GM04504 (cell line): ENCODE measurements around the gene MED27.

Source experiments
- DNase-seq: peaks from one replicate; pipeline ENCODE4 v3.0.0-alpha.2; 2012; ENCODE audit warnings: low read depth

The MED27 gene

DNA sequence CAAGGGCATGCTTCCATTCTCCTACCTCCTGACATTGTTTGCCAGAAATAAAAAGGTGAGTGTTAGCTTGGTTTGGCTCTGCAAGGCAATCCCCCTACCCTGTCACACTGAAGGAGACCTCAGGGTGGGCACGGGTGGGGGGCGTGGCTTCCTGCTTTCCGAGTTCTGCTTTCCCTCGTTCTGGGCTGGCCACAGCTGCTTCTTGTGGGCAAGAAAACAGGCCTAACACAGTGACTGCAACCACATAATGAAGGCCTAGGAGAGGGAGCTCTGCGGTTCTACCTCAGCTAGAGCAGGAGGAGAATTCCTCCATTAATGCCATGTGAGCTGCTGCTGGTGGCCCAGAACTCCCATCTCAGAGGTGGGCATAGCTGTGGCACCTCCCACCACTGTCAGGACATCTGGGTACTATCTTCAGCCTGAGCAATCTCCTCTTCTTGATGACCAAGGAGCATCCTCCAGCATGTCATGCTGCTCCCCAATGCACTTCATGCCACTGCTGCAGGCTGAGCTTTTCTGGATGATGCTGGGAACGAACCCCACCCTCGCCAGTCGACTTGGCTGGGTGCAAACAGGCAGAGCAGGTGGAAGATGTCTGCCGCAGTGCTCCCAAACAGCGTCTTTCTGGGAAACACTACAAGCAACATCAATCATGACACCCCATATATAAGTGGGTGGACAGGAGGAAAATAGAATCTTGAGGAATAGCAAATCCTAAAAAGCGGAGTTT lies 200.3 kb downstream of the MED27 start:
- no peak for DNase-seq

DNA sequence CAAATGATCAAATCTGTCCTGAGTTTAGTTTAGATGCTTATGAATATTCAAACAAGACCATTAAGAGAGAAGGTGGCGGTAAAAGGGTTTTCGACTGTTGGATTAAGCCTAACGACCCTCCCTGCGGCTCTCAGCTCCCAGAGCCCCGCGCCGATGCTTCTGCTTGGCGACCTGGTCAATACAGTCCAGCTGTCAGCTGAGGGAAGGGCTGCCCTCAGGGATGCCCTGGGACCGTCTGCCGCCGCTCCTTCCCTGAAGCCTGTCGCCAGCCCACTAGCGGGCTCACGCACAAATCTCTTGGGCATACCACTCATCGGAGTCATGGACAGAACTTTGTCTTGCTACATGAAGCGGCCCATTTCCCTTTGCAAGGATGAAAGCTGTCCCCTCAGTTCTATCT lies 203.2 kb downstream of the MED27 start:
- no peak for DNase-seq

DNA sequence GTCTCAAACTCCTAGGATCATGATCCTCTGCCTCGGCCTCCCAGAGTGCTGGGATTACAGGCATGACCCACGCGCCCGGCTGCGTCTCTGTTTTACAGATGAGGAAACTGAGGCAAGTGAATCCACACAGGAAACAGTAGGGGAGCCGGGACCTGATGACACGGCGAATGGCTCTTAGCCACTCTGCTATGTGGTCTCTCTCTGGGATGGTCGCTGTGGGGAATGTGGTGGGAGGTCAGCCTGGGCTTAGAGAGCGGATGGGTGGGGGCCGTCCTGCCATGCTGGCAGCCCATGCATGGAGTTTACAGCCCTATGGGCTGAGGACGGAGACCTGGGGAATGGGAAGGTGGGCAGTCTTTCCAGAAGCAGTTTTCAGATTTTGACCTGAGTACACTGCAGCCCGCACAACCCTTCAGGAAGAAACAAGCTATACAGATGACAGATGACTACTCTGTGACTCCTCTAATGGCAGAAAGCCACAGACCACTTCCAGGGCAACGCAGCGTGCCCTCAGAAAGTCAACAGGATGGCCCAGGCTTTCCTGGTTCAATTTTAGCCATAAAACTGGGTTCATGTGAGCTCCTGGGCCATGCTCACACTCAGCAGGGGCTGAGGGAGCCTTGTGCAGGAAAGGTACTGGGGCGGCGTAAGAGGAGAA lies 203.7 kb downstream of the MED27 start:
- DNase-seq: peak; percentile 25

DNA sequence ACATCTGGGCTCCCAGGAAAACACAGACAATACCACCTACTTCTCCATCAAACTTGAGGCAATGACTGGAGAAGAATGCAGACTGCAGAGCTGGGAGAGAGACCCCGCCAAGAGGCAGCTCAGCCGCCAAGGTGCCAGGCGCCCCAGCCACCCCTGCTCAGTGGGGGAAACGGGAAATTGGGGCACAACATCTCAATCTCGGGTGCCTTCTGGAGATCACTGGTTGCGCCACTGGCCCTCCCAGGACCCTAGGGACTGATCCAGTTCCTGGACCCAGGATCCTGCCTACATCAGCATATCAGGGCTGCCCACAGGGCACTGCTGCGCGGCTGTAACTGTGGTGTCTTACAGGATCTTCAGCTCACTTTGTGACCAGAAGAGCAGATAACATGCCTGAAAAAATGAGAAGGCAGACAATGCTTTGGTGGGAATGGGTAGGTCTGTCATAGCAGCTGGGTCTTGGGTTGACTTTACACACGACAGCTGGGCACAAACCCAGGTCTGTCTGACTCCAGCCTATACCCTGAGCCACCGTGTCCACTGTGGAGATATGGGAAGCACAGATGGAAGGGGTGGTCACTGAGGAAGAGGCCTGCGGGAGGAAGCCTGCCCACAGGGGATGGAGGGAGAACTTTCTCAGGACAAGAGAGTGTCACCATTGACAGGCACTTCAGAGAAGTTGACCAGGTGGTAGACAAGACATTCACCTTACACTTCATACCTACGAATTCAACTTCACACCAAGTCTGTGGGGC lies 204.6 kb downstream of the MED27 start:
- no peak for DNase-seq

DNA sequence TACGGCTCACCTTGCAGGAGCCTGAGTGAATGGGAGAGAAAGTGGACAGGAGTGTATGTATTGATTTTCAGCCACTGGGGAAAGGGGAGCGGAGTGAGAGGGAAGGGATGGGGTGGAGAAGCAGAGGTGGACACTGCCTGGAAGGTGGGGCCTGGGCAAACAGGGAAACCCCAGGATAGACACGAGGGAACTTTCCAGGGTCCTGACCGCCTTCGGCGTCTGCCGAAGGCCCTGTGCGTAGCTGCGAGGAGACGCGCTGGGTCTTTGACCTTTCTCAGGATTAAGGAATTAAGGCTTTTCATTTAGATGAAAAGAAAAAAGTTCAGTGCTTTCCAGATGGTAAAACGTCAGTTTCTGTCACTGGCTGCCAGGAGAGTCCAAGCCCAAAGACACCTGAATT lies 205.2 kb downstream of the MED27 start:
- no peak for DNase-seq

DNA sequence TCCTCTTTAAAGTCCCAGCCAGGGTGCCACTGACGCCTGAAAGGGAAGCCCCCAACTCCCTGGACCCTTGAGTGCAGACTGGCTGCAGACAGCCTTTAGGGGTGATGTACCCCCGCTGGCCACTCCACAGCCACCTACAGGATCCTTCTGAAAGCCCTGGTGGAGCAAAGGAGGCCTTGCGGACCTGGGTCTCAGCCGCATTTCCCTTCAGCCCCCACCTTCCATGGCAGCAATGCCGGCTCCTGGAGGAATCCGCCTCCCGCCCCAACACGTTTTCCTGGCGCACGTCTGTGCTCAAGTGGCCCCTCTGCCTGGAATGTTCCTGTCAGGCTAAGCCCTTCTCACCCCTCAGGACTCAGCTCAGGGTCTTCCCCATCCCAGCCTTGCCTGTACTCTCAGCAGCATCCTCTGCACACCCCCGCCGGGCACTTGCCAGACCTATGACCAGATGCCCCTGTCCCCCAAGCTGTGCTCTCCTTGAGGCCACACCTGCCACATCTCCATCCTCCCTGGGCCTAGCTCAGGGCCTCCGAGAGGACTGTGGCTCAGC lies 205.7 kb downstream of the MED27 start:
- no peak for DNase-seq

DNA sequence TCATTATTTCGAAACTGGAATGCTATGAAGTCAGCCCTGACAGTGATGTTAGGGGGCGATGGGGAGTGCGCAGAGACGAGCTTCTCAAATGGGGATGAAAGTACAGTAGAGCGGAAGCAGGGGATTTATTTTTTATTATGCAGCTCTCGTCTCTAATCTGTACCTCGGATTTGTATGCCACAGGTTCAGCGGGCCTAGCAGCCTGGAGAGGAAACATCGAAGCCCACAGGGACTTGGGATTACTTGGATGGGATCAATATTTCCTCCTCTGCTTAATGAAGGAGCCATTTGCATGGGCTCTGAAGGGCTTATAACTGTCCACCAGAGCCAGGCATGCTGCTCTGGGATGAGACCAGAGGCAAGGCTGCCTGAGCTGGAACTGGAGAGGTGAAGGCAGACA lies 206.3 kb downstream of the MED27 start:
- no peak for DNase-seq

DNA sequence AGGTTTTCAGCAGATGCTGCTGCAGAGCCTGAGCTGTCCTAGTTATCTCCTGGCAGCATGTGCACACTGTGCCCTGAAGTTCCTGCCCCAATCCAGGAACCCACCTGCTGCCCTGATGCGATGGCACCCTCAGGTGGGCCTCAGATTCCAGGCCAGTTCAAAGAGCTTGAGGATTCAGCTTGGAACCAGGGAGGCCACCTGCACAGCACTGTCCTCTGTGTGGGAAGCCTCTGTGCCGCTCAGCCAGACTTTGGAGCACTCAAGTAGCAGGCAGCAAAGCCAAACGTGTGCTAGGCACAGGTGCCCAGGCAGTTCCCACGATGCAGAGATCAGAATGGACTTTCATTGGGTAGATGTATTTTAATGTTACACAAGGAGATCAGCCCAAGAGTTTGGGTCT lies 207.0 kb downstream of the MED27 start:
- no peak for DNase-seq

DNA sequence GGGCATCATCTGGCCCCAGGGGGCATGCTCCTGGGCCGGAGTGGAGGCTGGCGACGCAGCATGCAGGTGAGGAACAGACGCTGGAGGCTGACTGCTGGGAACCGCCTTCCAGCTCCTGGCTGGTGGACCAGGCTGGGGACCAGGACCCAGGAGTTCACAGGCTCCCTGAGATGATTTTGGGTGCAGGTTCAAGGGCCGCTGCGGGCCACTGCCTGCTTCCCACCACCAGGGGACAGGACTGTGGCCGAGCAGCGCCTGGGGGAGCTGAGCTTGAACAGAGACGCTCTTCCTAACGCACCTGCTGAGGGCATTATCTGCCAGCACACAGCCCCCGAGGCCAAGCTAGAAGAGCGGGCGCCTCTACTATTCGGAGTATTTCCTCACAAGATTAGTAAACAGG lies 207.7 kb downstream of the MED27 start:
- DNase-seq: no peak

DNA sequence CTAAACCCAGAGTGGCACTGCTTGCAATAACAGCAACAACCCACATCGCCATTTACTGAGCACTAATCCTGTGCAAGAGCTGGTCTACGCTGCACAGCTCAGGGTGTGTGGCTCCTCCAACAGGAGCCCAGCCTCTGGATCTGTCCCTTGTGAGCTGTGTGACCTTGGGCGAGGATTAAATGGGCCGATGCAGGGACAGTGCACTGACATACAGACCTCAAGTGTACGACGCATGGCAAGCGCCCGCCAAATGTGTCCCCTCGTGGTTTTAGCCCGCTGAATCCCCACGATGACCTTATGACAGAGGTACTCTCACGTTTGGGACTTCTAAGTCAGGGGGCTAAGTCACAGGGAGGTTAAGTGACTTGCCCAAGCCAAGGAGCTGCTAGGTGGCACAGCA lies 209.5 kb downstream of the MED27 start:
- no peak for DNase-seq

DNA sequence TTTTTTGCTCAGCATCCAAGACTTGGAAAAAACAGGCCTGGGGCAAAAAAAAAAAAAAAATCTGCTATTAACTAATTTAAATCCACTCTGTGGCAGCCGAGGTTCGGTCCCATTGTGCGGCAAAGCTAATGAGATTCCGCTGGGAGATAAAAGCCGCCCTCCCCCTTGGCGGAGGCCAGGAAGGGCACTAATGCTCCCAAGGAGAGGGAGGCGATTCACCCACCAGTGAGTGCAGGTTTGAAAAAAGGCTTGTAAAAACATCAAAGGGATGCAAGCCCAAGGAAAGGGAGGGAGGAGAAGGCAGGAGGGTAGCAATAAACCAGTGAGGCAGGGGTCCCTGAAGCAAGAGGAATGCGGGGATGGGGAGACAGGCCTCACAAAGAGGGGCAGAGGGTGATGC lies 210.3 kb downstream of the MED27 start:
- no peak for DNase-seq

DNA sequence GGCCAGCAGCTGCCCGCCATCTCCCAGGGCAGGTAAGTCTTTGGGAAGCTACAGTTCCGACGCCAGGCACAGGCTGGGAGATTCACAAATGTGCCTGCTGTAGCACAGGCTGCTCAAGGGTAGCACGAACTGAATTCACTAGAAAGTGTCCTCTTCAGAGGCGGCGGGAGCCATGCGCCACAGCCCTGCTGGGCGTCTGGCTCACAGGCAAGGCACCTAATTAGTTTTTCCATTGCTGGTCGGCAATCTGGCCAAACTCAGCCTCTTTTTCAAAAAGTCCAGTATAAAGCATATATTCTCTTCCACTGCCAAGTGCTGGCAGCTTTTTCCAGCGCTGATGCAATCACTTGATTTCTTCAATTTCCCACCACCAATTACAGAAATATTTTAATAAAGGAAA lies 210.9 kb downstream of the MED27 start:
- peak; percentile 4 for DNase-seq

DNA sequence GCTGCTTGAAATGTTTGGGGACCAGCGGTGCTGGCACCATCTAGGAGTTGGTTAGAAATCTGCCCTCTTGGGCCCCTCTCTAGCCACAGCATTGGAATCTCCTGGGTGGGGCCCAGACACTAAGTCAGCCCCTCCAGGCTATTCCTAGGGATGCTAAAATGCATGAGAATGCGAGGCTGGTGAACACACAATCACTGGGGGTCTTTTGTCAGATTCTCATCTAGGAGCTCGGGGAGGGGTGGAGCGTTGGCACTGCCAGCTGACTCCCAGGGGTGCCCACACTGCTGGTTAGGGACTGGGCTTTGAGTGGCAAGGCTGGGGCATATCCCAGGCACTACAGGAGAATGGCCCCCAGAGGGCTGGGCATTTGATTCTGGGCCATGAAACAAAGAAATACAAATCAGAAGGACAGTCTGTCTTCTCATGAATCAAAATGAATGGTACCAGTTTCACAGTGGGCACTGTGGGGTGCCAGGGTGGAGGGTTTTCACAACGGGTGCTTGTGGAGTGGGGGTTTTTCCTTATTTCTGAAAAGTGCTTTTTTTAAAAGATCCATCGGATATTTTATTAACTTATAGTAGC lies 212.0 kb downstream of the MED27 start:
- no peak for DNase-seq

DNA sequence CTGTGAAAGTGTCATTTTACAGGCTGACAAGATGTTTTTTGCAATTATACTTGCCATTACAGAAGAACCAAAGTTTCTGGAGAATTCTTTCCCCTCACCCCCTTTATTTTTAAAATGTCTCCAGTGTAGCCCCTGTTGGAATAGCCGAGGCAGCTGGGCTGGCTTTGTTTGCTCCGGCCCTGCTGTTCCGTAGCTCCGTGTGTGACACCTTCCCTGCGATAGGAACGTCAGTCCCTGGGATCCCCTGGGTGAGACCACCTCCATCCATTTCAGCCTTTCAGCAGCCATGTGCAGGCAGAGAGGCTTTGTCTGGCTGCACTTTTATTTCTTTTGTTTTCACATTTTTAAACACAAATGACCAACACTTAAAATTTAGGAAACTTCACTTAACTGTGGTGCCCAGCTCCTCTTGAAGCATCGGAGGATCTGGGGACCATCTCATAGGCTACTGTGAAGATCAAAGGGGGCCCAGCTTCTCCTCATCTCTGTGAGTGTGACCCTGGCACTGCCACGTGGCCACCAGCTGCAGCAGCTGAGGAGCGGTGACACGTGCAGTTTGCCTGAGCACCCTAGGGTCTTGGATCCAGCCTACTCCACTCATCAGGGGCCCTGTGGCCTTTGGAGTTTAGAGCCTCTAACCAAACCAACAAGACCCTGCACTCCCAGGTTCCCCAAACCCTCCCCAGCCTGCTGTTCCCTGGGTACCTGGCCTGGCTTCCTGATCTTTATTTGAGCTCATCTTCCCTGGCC lies 214.0 kb downstream of the MED27 start:
- no peak for DNase-seq

DNA sequence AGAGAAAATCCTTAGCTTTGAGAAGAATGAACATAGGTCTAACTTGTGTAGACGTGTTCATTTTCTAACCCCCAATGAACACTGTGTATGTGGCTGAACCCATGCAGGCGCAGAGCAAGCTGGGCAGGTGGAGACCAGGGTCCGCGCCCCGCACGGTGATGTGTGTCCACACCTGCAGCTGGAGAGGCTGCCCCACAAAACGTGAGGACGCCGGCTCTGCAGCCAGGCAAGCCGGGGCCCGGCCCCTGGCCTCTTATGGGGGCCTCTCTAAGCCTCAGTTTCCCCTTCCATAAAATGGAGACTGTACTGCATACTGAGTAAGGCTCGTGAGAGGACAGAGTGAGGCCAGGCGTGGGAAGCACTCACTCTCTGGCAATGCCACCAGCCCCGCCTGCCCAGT lies 215.1 kb downstream of the MED27 start:
- DNase-seq: no peak

DNA sequence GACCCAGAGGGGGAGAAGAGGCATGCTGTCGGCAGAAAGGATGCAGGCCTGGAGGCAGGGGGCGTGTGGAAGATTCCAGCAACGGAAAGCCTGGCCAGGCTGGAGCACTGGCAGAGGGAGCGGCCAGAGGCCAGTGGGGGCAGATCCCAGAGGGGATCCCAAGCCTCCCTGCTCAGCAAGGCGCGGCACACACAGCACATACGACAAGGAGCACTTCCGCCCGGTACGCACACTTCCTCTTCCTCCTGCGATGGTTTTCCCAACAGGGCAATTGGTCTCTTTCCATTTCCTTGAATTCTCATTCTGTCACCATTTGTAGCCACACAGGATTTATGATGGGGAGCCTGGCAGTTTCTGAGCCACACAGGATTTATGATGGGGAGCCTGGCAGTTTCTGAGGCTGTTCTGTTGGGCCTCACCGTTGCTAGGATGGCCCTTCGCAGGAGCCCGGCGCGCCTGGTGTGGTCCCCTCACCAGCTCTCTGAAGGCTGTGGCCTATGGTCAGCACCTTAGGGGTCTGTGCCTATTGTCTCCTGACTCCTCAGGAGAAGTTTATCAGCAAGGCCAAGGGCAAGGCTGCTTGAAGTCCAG lies 216.3 kb downstream of the MED27 start:
- no peak for DNase-seq

DNA sequence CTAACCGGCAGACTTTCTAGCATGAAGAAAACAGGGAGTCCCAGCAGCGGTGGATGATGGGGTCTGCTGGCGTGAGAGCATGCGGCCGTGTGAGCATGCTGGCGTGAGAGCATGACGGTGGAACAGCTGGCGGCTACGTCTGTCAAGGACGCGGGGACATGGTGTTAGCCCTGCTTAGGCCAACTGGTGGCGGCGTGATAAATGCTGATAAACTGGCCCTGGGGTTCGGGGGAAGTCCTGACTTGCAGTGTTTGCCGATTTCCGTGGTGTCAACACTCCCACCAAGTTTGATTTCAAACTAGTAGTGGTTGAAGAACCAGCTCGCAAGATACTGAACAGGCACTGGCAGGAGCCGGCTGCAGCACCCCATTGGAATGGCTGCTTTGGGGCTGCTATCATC lies 217.4 kb downstream of the MED27 start:
- DNase-seq: no peak

DNA sequence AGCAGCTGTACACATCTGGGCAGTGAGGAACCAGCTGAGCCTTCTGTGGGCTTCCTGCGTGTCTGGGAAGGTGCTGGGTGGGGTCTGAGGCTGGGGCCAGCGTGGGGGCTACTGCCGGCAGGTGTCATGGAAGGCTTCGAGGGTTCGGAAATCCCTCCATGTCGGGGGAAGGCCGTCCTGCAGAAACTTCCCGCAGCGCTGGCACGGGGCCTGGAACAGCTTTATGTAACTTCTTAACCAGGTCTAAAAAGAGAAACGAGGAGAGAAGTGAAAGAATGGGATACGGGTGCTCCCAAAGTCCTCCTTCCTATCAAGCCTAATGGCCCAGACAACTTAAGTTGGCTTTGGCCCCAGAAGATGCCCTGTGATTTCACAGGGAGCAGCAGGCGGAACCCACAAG lies 219.2 kb downstream of the MED27 start:
- DNase-seq: no peak

DNA sequence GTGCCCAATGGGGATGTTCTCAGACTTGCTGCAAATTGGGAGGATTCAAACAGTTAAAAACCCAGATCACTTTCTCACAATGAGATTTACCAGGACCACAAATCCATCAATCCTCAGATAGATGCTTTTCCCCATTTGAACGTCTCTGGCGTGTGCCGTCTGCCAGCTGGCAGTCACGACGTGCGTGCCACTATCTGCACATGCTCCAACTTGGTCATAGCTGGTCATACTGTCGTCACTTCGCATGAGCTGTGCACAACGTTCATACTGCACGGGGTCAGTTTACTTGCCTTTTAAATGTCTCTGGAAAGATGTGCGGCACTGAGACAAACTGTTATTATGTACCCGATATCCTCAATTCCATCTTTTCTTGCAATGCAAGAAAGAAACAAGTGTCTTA lies 221.5 kb downstream of the MED27 start:
- DNase-seq: no peak

DNA sequence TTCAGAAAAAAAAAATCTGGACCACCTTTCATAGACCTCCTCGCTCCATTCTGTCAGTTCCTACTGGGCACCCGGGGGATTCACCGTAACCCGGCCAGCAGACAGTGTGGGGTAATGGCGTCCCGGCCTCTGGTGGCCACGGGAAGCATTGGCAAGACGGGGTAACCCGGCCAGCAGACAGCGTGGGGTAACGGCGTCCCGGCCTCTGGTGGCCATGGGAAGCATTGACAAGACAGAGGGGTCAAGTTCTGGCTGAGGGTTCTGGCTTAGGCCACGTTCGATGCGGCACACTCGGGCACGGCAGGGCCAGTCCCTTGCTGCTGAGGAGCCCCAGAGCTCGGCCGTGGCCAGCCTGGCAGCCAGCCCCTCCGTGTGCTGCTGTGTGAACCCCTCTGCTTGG lies 223.6 kb downstream of the MED27 start:
- DNase-seq: no peak

DNA sequence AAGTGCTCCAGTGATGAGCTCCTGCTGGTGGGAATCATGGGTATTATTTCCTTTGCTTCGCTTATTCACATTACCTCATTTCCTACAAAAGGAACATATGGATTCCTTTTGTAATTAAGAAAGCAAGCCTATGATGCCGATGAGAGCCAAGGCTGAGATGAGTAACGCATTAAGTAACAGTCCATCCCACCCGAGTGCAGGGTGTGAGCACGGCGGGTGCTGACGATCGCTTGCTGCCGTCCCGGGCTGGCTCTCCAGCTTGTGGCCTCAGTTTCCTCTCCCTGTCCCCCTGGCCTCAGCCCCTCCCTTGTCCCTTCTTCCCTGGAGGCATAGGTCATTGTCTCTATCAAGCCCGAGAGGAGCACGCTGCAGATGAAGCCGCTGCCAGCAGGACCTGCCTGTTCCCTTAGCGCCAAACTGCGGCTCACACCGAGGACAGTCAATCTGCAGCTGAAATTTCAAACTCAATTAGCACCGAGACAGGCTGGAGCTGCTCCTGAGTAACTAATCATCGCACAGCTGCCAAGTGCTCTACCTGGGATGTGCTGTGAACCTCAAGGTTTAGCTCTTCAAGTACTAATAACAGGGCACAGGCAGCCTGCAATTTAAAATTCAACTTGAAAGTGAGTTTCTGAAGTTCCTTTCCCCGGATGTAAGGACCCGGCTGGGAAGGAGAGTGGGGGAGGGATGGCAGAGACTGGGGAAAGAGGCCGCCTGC lies 224.6 kb downstream of the MED27 start:
- peak; percentile 14 for DNase-seq
